RWPE2 (cell line): ENCODE measurements around the gene ZNF683.

ENCODE experiments used
- ATAC-seq: fragments of 200-7000 bp; cut with Tn5 transposase; 3 replicates; pipeline ENCODE4 v1.9.1; 2021; ENCODE audit warnings: low read depth
- DNase-seq: peaks from one replicate; pipeline ENCODE4 v3.0.0-alpha.2; 2020; ENCODE audit warnings: low spot score
- H3K27ac ChIP-seq: fragments of 450-650 bp; 2 replicates; pipeline ENCODE4 v1.5.1; 2017; ENCODE audit warnings: mild to moderate bottlenecking; ENCODE audit not compliant: poor library complexity, severe bottlenecking
- H3K27me3 ChIP-seq: fragments of 250-450 bp; sonication (Bioruptor Pico); 2 replicates; pipeline ENCODE4 v1.5.1; 2021; ENCODE audit warnings: mild to moderate bottlenecking, moderate library complexity; ENCODE audit not compliant: insufficient read depth, poor library complexity, severe bottlenecking
- H3K36me3 ChIP-seq: fragments of 250-450 bp; sonication (Bioruptor Pico); 2 replicates; pipeline ENCODE4 v1.5.1; 2020; ENCODE audit warnings: low read depth, mild to moderate bottlenecking, moderate library complexity
- H3K4me1 ChIP-seq: fragments of 250-450 bp; sonication (Bioruptor Pico); 2 replicates; pipeline ENCODE4 v1.5.1; 2021; ENCODE audit warnings: mild to moderate bottlenecking, moderate library complexity; ENCODE audit not compliant: insufficient read depth, poor library complexity, severe bottlenecking
- H3K4me3 ChIP-seq: fragments of 250-450 bp; sonication (Bioruptor Pico); 2 replicates; pipeline ENCODE4 v1.5.1; 2021; ENCODE audit warnings: mild to moderate bottlenecking, moderate library complexity; ENCODE audit not compliant: severe bottlenecking
- H3K9me3 ChIP-seq: fragments of 250-450 bp; sonication (Bioruptor Pico); 2 replicates; pipeline ENCODE4 v1.5.1; 2021; ENCODE audit warnings: mild to moderate bottlenecking, moderate library complexity; ENCODE audit not compliant: severe bottlenecking
- CTCF ChIP-seq: fragments of 450-650 bp; IDR thresholded peaks from one replicate; pipeline ENCODE4 v1.5.1; 2017; ENCODE audit warnings: mild to moderate bottlenecking, moderate library complexity; ENCODE audit not compliant: poor library complexity, severe bottlenecking

The ZNF683 gene

GRCh38 chr1:26315874-26316850 lies 56.4 kb downstream of the ZNF683 start:
- Histone ChIP-seq H3K27ac (no peak overlapping the region), H3K27me3 (no peaks in the 10 kb centered on the region), H3K9me3 (no peaks in the 10 kb centered on the region), H3K4me3 (no peak overlapping the region), H3K36me3 (peaks cover under 1% of the 10 kb centered on the region; the same call in 1 of the 2 replicates), H3K4me1 (no peaks in the 10 kb centered on the region)
- ATAC-seq (no peak), DNase-seq (no peak)
- TF ChIP-seq CTCF: no peak

- Histone ChIP-seq H3K9me3 (no peaks in the 10 kb centered on the region), H3K4me1 (no peaks in the 10 kb centered on the region), H3K27ac (no peak overlapping the region), H3K4me3 (no peak overlapping the region), H3K36me3 (no peaks in the 10 kb centered on the region), H3K27me3 (no peaks in the 10 kb centered on the region)
- no peak for ATAC-seq
- no peak for TF ChIP-seq CTCF
- DNase-seq: no peak
Observed at GRCh38 chr1:26314501-26314900, 58.0 kb downstream of the ZNF683 start.
